CD4-positive, alpha-beta T cell treated with Interleukin-1 beta for 1 hour (primary cell): ENCODE measurements around the gene YARS1.
"Not testable (repeated sequence)": the region's sequence is repeated elsewhere in the genome, so short reads cannot be mapped to it uniquely, and the experiment has no call there.

Source experiments
- DNase-seq, 2 donors: peaks; one replicate each; pipeline ENCODE4 v3.0.0-alpha.2; 2020 to 2022

Gene YARS1

GRCh38 chr1:32816676-32817158 is 441 bp downstream of the YARS1 start:
- DNase-seq, result no peak

- DNase-seq, result no peak
Measured at GRCh38 chr1:32813941-32814739, 3.0 kb downstream of the YARS1 start.

GRCh38 chr1:32811917-32812316 is 5.2 kb downstream of the YARS1 start:
- DNase-seq, result no peak

GRCh38 chr1:32811265-32811664 is 5.9 kb downstream of the YARS1 start:
- no peak for DNase-seq

- no peak for DNase-seq
Measured at GRCh38 chr1:32810358-32810757, 6.8 kb downstream of the YARS1 start.

GRCh38 chr1:32808580-32808979 is 8.6 kb downstream of the YARS1 start:
- DNase-seq, result no peak

- DNase-seq, result no peak
Measured at GRCh38 chr1:32806910-32807523, 10.1 kb downstream of the YARS1 start.

GRCh38 chr1:32806290-32806689 is 10.9 kb downstream of the YARS1 start:
- DNase-seq, result no peak

- DNase-seq, result not testable (repeated sequence)
Measured at GRCh38 chr1:32804460-32804859, 12.7 kb downstream of the YARS1 start.

- DNase-seq, result peak; percentile 19 to 54
Measured at GRCh38 chr1:32801096-32801715, 16.0 kb downstream of the YARS1 start.

- DNase-seq, result peak in 1 of 2 donors; percentile 64
Measured at GRCh38 chr1:32798679-32799416, 18.3 kb downstream of the YARS1 start.

- no peak for DNase-seq
Measured at GRCh38 chr1:32798191-32798590, 19.0 kb downstream of the YARS1 start.

GRCh38 chr1:32797456-32797855 is 19.7 kb downstream of the YARS1 start:
- no peak for DNase-seq

- not testable (repeated sequence) for DNase-seq
Measured at GRCh38 chr1:32795763-32796162, 21.4 kb downstream of the YARS1 start.

GRCh38 chr1:32791881-32792280 is 25.3 kb downstream of the YARS1 start:
- DNase-seq, result no peak

GRCh38 chr1:32789356-32789755 is 27.8 kb downstream of the YARS1 start:
- not testable (repeated sequence) for DNase-seq

- DNase-seq, result peak in 1 of 2 donors; percentile 16
Measured at GRCh38 chr1:32786856-32787255, 30.3 kb downstream of the YARS1 start.

GRCh38 chr1:32784817-32785216 is 32.3 kb downstream of the YARS1 start:
- DNase-seq, result no peak

GRCh38 chr1:32783851-32784250 is 33.3 kb downstream of the YARS1 start:
- no peak for DNase-seq

- no peak for DNase-seq
Measured at GRCh38 chr1:32782086-32782485, 35.1 kb downstream of the YARS1 start.

- DNase-seq, result no peak
Measured at GRCh38 chr1:32780628-32781234, 36.4 kb downstream of the YARS1 start.

GRCh38 chr1:32780005-32780404 is 37.2 kb downstream of the YARS1 start:
- no peak for DNase-seq

- no peak for DNase-seq
Measured at GRCh38 chr1:32779242-32779641, 37.9 kb downstream of the YARS1 start.
